Embryonic facial prominence (tissue), 1 donor: ENCODE measurements around the gene EPB41L2.
A peak's percentile ranks its signal among the peaks of the same experiment; 100 is the strongest.
"Not testable (repeated sequence)": the region's sequence is repeated elsewhere in the genome, so short reads cannot be mapped to it uniquely, and the experiment has no call there.

ENCODE experiments used
- DNase-seq: peaks from one replicate; pipeline ENCODE4 v3.0.0-alpha.2; 2016; ENCODE audit errors: extremely low spot score

EPB41L2 gene

GRCh38 chr6:131063028-131063763 lies at the start of gene EPB41L2:
Gene EPB41L2 (minus strand): TSS chr6:131063245. CDS start chr6:130956485, 106,760 bp downstream.
- peak; percentile 80 for DNase-seq

DNA sequence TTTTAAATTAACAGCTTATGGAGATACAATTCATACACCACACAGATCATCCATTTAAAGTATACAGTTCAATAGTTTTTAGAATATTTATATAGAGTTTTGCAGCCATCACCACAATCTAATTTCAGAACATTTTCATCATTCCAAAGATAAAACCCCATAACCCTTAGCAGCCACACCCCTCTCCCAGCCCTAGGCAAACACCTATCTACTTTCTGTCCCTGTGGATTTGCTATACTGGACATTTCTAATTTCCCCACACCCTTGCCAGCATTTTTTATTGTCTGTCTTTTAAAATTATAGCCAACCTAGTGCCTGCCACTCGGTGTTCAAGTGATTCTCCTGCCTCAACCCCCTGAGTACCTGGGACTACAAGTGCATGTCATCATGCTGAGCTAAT lies 49.2 kb upstream of the EPB41L2 start:
- no peak for DNase-seq

DNA sequence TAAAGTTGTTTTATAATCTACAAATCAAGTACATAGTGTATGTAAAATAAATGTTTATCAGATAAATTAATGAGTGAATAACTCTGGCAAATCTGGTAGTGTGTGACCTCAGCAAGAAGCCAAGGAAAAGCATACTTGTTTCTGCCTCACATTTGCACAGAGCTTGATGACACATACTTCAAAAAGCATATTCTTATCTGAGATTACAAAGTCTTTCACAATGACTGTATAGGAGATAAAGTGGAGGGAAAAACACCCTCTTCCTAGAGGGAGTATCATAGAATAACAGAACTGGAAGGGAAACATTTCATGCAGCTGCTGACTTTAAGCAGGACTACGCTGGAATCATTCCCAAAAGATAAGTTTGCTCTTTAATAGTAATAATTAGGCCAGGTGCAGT lies 44.1 kb upstream of the EPB41L2 start:
- no peak for DNase-seq

DNA sequence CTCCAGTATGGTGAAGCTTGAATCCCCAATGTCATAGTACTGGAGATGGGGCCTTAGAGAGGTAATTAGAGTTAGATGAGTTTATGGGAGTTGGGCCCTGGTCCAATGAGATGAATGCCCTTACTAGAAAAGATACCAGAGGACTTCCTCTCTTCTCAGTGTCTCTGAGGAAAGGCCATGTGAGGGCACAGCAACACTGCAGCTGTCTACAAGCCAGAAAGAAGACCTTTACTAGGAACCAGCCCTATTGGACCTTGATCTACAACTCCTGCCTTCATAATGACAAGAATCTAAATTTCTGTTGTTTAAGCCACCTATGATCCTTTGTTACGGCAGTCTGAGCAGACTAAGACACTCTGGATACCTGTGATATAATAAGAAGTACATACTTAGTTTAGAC lies 40.9 kb upstream of the EPB41L2 start:
- no peak for DNase-seq

GRCh38 chr6:131103296-131103695 lies 40.3 kb upstream of the EPB41L2 start:
- DNase-seq = no peak

DNA sequence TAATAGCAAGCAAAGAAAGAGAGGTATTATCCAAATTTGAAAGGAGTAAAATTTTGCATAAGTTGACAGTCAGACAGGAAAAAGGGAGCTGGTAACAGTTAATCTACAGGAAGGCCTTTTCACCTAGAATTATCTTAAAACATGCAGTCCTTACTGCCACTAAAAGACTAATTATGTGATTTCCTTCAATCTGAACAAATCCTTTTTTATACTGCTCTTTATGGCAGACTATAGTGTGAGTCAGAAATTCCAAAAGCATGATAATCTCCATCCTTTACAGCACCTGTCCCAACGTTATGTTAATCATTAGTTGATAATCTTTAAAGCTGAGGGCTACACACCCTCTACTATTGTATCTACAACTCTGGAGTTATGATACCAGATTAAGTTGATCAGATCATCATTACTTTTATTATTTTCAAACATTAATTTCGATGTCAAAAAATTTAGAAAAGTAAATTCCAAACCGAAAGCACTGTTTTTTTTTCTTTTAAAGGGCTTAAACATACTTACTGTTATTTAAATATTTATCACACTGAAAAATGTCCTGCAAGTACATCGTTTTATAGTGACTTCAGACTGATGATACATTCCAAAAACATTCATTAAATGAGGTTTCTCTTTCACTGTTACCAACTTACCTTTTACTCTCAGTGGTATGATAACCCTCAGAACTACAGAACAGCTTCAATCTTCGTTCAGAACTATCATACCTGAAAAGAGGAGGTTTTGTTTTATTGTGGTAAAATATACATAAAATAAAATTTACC lies 39.1 kb upstream of the EPB41L2 start:
- no peak for DNase-seq

DNA sequence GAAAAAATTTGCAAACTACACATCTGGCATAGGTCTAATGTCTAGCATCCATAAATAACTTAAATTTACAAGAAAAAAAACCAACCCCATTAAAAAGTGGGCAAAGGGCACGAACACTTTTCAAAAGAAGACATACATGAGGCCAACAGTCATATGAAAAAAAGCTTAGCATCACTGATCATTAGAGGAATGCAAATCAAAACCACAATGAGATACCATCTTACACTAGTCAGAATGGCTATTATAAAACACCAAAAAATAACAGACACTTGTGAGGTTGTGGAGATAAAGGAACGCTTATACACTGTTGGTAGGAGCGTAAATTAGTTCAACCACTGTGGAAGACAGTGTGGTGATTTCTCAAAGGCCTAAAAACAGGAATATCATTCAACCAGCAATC lies 33.7 kb upstream of the EPB41L2 start:
- no peak for DNase-seq

GRCh38 chr6:131093334-131093733 lies 30.3 kb upstream of the EPB41L2 start:
- DNase-seq = no peak

- DNase-seq = not testable (repeated sequence)
These were observed 28.9 kb upstream of the EPB41L2 start for GRCh38 chr6:131091944-131092343.

GRCh38 chr6:131090339-131090738 lies 27.3 kb upstream of the EPB41L2 start:
- DNase-seq = not testable (repeated sequence)

DNA sequence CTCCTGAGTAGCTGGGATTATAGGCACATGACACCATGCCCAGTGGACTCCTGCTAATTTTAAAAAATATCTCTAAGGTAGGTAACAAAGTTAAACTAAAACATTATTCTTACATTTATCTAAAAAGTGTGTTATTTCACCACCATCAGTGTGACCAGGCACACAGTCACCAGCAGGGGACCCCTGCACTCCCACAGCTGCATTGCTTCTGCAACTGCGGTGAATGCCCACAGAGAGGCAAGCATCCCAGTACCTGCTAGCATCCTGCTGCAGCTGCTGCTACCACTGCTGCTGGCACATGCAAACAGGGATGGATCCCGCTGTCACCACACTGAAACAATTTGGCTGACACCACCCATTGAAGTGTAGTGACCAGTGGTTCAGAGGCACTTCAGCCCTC lies 21.9 kb upstream of the EPB41L2 start:
- no peak for DNase-seq

DNA sequence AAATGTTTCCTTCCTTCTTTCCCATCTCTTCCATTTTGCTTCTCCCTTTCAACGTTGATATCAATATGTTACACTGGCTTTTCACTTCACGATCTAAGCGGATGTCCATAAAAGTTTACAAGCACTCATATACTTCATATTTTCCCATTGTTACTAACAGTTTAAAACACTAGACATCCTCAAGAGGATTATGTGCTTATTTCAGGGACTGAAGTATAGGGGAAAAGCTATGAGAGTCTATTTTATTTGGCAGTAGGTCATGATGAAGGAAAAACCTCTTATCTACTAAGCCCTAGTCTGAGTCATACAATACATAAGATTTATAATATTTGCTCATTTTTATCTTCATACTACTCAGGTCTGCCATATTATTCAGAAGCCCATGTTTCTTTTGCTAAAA lies 20.6 kb upstream of the EPB41L2 start:
- DNase-seq = no peak

DNA sequence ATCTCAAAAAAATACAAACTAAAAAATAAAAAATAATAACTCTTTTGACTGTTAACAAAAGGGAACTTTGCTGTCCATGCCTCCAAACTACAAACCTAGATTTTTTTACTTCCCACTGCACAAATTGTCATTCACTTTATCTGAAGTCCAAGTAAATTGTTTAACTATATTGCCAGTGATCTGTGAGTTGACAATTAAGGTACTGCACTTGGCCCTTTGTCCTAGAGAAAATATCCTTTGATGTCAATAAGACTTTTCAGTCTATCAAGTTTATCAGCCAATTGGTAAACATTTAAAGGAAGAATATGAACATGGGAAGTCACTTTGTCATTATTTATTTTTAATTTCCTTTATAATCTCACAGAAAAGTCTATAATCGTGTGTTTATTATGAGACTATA lies 19.3 kb upstream of the EPB41L2 start:
- no peak for DNase-seq

GRCh38 chr6:131080084-131080483 lies 17.0 kb upstream of the EPB41L2 start:
- no peak for DNase-seq

DNA sequence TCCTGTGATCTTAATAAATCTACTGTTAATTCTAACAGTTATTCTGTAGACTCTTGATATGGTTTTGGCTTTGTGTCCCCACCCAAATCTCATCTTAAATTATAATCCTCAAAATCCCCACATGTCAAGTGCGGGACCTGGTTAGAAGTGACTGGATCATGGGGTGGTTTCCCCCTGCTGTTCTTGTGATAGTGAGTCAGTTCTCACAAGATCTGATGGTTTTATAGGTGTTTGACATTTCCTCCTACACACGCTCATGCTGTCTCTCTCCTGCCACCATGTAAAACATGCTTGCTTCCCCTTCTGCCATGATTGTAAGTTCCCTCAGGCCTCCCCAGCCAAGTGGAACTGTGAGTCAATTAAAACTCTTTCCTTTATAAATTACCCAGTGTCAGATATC lies 10.5 kb upstream of the EPB41L2 start:
- DNase-seq = no peak

- no peak for DNase-seq
These were observed 7.0 kb upstream of the EPB41L2 start for GRCh38 chr6:131070061-131070460.

- DNase-seq = no peak
These were observed 5.1 kb upstream of the EPB41L2 start for GRCh38 chr6:131068165-131068564.

GRCh38 chr6:131067521-131067920 lies 4.5 kb upstream of the EPB41L2 start:
- no peak for DNase-seq

DNA sequence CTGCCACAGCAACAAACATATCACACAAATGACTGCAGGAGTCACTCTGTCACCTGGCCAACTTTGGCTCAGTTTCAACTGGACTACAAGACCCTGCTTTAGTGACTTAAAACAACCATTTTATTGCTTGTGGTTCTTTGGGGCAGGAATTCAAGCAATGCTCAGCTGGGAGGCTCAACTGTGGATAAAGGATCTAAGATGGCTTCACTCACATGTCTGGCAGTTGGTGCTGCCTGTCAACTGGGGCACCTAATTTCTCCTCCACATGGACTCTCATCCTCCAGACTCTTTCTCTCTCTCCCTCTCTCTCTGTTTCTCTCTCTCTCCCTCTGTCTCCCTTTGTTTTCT lies 2.8 kb upstream of the EPB41L2 start:
- DNase-seq = no peak

GRCh38 chr6:131065112-131065823 lies 2.2 kb upstream of the EPB41L2 start:
- DNase-seq = no peak

- DNase-seq = no peak
These were observed 773 bp upstream of the EPB41L2 start for GRCh38 chr6:131063764-131064272.

GRCh38 chr6:131062241-131063027 lies 611 bp downstream of the EPB41L2 start:
- DNase-seq = no peak
